Karpas-422 (cell line): ENCODE measurements around the gene VDAC2. TPM values are rescaled to one million over a fixed set of nuclear protein-coding genes. Genes with fewer than 3 reads are reported as not detected.

Source experiments
- DNase-seq: peaks from one replicate; pipeline ENCODE4 v3.0.0-alpha.2; 2015
- H2AFZ ChIP-seq: fragments of 200-600 bp; sonication (generic); 2 replicates; pipeline ENCODE4 v1.6.1; 2014; ENCODE audit warnings: antibody characterized with exemption, low read length, mixed read lengths
- H3K27ac ChIP-seq: fragments of 200-600 bp; sonication (generic); 2 replicates; pipeline ENCODE4 v1.5.1; 2014; ENCODE audit warnings: mild to moderate bottlenecking, low read length, moderate library complexity
- H3K27me3 ChIP-seq: fragments of 200-600 bp; sonication (generic); 2 replicates; pipeline ENCODE4 v1.6.1; 2014; ENCODE audit warnings: low read length, mixed read lengths
- H3K36me3 ChIP-seq: fragments of 200-600 bp; sonication (generic); 2 replicates; pipeline ENCODE4 v1.6.1; 2014; ENCODE audit warnings: low read length, mixed read lengths; ENCODE audit not compliant: insufficient read depth
- H3K4me1 ChIP-seq: fragments of 200-600 bp; sonication (generic); 2 replicates; pipeline ENCODE4 v1.6.1; 2014; ENCODE audit warnings: mild to moderate bottlenecking, low read length, mixed read lengths
- H3K4me2 ChIP-seq: fragments of 200-600 bp; sonication (generic); 2 replicates; pipeline ENCODE4 v1.6.1; 2014; ENCODE audit warnings: low read length, low read depth, mild to moderate bottlenecking; ENCODE audit not compliant: poor library complexity, severe bottlenecking
- H3K4me3 ChIP-seq: fragments of 200-600 bp; sonication (generic); 2 replicates; pipeline ENCODE4 v1.5.1; 2014; ENCODE audit warnings: mild to moderate bottlenecking, antibody characterized with exemption, low read length, mixed read lengths
- H3K79me2 ChIP-seq: fragments of 200-600 bp; sonication (generic); 2 replicates; pipeline ENCODE4 v1.6.1; 2014; ENCODE audit warnings: mild to moderate bottlenecking, low read length, mixed read lengths
- H3K9ac ChIP-seq: fragments of 200-600 bp; sonication (generic); 2 replicates; pipeline ENCODE4 v1.6.0; 2014; ENCODE audit warnings: low read length
- H3K9me2 ChIP-seq: fragments of 200-600 bp; sonication (generic), shearing (Covaris generic); replicated peaks from 2 replicates; pipeline ENCODE4 v1.6.0; 2014; ENCODE audit warnings: mild to moderate bottlenecking, low read length, moderate library complexity; ENCODE audit not compliant: insufficient read depth
- H3K9me3 ChIP-seq: fragments of 300-700, 200-600 bp; sonication (generic); 2 replicates; pipeline ENCODE4 v1.6.1; 2014; ENCODE audit warnings: low read length, mixed read lengths
- H4K20me1 ChIP-seq: fragments of 200-600 bp; sonication (generic); 2 replicates; pipeline ENCODE4 v1.6.1; 2014; ENCODE audit warnings: mild to moderate bottlenecking, antibody characterized with exemption, low read length, low read depth; ENCODE audit not compliant: insufficient read depth
- total RNA-seq: library from RNA; depleted of rRNA; stranded (reverse); fragments of >200 nt; shearing (Covaris generic); gene quantifications from 2 replicates; pipeline ENCODE4 v1.2.3, GENCODE V29; 2014; ENCODE audit warnings: low replicate concordance

VDAC2 gene
- total RNA-seq, 1 experiment from 2014 or later: 128 TPM

DNA sequence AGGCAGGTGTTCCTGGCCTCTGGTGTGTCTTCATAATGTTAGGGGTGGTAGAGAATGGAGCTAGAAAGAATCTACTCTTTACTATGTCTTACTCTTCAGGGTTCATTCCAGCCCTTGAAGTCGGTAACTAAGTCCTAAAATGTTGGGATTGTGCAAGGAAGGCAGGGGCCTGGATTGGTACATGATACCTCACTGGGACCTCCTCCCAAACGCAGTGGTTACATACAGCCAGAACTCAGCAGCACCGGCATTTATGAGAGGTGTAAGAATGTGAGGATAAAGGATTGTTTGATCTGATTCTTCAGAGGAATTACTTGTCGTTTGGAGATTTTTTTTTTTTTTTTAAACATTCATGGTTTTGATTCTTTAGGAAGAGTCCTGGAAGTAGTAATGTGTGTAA lies 18.2 kb downstream of the VDAC2 start:
- Histone ChIP-seq H4K20me1 (peaks cover 28% of the 10 kb centered on the region), H3K9me3 (no peaks in the 10 kb centered on the region), H3K4me3 (no peak overlapping the region), H3K4me1 (peaks cover 39% of the 10 kb centered on the region), H3K4me2 (no peak overlapping the region), H3K27ac (no peak overlapping the region), H3K79me2 (peaks cover 56% of the 10 kb centered on the region), H3K27me3 (no peaks in the 10 kb centered on the region), H3K9ac (no peak overlapping the region), H3K36me3 (peaks cover 67% of the 10 kb centered on the region), H2AFZ (no peak overlapping the region), H3K9me2 (no peaks in the 10 kb centered on the region)
- no peak for DNase-seq

DNA sequence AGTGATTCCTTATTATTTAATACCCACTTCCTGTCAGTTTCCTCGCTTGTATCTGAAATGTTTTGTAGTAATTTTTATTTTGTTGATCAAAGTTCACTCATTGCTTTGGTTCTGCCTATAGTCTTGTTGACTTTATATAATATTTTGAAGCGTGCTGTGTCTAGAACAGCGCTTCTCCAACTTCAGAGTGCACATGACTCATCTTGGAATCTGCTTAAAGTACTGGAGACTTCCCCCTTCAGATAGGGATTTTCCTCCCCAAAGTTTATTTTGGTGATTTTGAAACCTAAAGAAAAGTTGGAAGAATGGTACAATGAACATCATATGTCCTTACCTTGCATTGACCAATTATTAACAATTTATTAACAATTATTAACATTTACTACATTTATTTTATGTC lies 19.4 kb downstream of the VDAC2 start:
- Histone ChIP-seq H3K79me2 (peaks cover 45% of the 10 kb centered on the region), H3K4me3 (no peak overlapping the region), H3K27me3 (no peaks in the 10 kb centered on the region), H3K27ac (no peak overlapping the region), H3K9ac (no peak overlapping the region), H3K36me3 (peaks cover 56% of the 10 kb centered on the region), H4K20me1 (peaks cover 17% of the 10 kb centered on the region), H3K9me2 (no peaks in the 10 kb centered on the region), H3K4me2 (no peak overlapping the region), H3K9me3 (no peaks in the 10 kb centered on the region), H2AFZ (no peak overlapping the region), H3K4me1 (peaks cover 37% of the 10 kb centered on the region)
- DNase-seq: no peak

DNA sequence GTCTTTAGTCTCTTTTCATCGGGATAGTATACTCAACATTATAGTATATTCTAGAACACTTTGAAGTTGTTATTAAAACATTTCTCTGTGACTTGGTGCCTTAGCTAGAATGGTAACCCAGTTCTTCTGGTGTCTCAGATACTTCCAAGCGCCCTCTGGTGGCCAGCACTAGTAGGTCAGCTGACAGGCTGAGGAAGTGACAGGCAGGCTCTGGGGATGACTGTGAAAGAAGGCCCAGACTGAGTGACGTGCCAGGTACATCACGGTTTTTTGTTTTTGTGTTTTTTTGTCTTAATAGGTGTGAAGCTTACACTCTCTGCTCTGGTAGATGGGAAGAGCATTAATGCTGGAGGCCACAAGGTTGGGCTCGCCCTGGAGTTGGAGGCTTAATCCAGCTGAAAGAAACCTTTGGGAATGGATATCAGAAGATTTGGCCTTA lies 20.0 kb downstream of the VDAC2 start:
- no peak overlapping the region for H3K27ac ChIP-seq
- H3K4me2 ChIP-seq: no peak overlapping the region
- DNase-seq: peak; percentile 96
- H3K36me3 ChIP-seq: peaks cover 49% of the 10 kb centered on the region
- peaks cover 12% of the 10 kb centered on the region; the same call in 1 of the 2 replicates for H4K20me1 ChIP-seq
- H3K4me3 ChIP-seq: no peak overlapping the region
- no peaks in the 10 kb centered on the region for H3K27me3 ChIP-seq
- H3K9ac ChIP-seq: no peak overlapping the region
- H3K9me2 ChIP-seq: no peaks in the 10 kb centered on the region
- H3K79me2 ChIP-seq: peaks cover 44% of the 10 kb centered on the region
- H3K9me3 ChIP-seq: no peaks in the 10 kb centered on the region
- H2AFZ ChIP-seq: no peak overlapping the region
- peaks cover 30% of the 10 kb centered on the region for H3K4me1 ChIP-seq

DNA sequence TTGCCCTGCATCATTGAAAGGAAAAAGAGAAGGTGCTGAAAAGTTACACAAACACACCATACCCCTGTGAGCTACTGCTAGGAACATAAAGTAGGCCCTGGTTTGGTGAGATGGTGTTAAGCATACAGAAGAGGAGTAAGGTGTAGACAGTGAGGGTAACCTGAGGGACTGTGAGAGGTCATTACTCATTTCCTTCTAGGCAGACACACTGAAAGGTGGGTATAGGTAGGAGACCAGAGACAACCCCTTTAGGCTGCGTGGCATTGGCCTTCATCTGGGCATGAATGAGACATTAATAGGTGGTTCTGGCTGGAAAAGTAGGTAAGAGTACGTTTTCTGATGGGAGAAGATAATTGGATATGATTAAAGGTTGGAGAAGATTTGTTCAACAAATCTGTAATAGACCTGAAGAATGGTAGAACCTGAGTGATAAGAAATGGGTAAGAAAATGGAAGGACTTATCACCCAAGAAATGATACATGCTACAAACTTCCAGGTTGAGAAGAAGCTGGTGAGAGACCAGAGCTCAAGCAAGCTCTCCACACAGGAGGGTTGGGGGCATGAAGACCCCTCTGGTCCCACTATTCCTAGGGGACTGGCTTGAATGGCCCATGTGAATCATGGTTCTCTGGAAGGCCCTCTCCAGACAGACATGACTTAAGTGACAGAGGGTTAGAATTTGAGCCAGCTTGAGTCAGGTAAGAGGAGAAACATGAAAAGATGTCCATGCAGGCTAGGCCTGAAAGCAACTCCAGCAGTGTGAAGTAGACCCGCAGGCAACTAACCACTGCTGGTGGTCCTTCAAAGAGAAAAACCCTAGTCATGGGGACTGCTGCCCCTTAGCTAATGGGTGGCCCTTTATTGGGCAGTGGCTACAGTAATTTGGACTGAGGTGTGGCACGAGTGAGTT lies 21.3 kb downstream of the VDAC2 start:
- Histone ChIP-seq H3K9me2 (no peaks in the 10 kb centered on the region), H3K79me2 (peaks cover 31% of the 10 kb centered on the region), H3K4me3 (no peak overlapping the region), H2AFZ (no peak overlapping the region), H3K36me3 (peaks cover 40% of the 10 kb centered on the region), H3K27ac (no peak overlapping the region), H4K20me1 (peaks cover 12% of the 10 kb centered on the region; the same call in 1 of the 2 replicates), H3K4me2 (no peak overlapping the region), H3K9ac (no peak overlapping the region), H3K27me3 (no peaks in the 10 kb centered on the region), H3K9me3 (no peaks in the 10 kb centered on the region), H3K4me1 (peaks cover 36% of the 10 kb centered on the region)
- no peak for DNase-seq

DNA sequence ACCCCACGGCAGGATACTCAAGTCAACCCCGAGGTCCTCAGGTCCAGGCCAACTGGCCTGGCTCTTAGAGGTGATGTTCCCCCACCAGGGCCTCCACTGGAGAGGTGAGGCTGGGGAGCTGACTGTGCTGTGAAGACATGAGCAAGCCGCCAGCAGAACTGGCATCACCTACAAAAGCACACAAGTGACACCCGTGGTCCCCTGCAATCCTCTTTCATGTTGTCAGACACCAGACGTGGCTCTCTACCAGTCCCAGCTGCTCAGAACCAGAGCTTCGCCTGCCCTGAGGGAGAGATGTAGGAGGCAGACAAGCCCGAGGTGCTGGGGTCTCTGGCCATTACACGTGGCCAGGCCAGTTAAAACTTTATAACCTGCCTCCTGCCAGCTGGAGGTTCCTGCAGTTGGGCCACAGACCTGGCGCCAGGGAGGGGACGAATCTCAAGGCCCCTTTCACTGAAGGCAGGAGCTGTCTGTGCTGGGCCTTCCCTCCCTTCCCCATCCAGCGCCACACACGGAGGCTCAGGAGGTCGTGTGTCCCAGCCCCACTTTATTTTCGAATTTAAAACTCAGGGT lies 22.9 kb downstream of the VDAC2 start:
- Histone ChIP-seq H3K4me3 (peak overlapping the region; percentile 91), H3K79me2 (peaks cover 22% of the 10 kb centered on the region), H3K27me3 (no peaks in the 10 kb centered on the region), H4K20me1 (peaks cover 5% of the 10 kb centered on the region; the same call in 1 of the 2 replicates), H3K4me1 (peaks cover 36% of the 10 kb centered on the region), H3K4me2 (peak overlapping the region; percentile 98), H2AFZ (no peak overlapping the region), H3K36me3 (peaks cover 36% of the 10 kb centered on the region), H3K9me3 (no peaks in the 10 kb centered on the region), H3K9me2 (no peaks in the 10 kb centered on the region), H3K27ac (peak overlapping the region; percentile 73), H3K9ac (peak overlapping the region; percentile 71)
- DNase-seq: peak; percentile 62

DNA sequence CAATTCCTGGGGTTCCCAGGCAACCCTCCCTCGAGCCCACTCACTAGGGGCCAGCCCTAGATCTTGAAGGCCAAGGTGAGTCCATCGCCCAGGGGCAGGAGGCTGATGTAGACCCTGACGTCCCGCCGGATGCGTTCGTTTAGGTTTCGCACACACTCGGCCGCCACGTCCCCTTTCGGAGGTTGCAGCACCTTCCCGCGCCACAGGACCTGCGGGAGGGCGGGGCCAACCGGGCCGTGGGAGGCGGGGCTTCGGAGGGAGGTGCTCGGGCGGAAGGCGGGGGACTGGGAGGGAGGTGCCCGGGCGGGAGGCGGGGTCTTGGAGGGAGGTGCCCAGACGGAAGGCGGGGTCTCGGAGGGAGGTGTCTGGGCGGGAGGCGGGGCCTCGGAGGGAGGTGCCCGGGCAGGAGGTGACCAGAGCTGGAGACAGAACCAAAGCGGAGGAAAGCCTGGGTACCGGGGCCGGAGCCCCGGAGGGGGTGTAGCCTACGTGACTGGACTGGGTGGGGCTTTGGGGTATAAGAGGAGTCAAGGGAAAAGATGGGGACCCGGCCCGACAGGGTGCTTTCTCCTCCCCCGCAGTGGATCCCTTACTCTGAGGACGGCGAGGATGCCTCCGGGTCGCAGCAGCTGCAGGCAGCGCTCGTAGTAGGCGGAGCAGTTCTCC lies 23.6 kb downstream of the VDAC2 start:
- peaks cover 16% of the 10 kb centered on the region for H3K79me2 ChIP-seq
- no peaks in the 10 kb centered on the region for H3K9me2 ChIP-seq
- peak overlapping the region; percentile 98 for H3K4me2 ChIP-seq
- peak overlapping the region; percentile 80 for H3K27ac ChIP-seq
- DNase-seq: peak; percentile 98
- H4K20me1 ChIP-seq: peaks cover 5% of the 10 kb centered on the region; the same call in 1 of the 2 replicates
- H2AFZ ChIP-seq: no peak overlapping the region
- H3K4me1 ChIP-seq: peaks cover 36% of the 10 kb centered on the region
- H3K36me3 ChIP-seq: peaks cover 32% of the 10 kb centered on the region
- peak overlapping the region; percentile 91 for H3K4me3 ChIP-seq
- H3K9ac ChIP-seq: peak overlapping the region; percentile 89
- H3K27me3 ChIP-seq: no peaks in the 10 kb centered on the region
- no peaks in the 10 kb centered on the region for H3K9me3 ChIP-seq

DNA sequence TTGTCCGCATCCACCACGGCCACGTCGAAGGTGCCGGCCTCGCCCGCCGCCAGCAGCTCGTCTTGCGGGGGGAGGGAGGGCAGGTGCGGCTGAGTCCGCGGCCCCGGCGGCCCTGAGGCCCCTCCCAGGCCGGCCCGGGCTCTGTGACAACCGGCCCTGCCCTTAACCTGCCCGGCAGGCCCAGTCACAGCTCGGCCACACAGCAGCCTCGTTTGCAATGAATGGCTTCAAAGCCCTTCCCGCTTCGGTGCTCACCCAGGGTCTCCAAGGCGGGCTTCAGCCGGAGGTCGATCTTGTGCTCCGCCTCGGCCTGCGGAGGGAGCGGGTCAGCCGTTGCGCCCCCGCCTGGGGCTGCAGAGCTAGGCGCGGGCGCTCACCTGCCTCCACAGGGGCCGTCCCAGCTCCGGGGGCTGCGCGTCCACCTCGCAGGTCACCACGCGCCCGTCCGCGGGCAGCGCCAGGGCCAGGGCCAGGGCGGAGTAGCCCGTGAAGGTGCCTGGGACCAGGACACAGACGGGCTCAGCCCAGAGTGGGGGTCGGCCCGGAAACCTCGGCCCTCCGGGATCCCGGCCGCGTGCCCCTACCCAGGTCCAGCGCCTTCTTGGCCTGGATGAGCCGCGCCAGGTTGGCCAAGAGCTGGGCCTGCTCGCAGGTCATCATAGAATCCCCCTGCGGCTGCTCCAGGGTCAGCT lies 24.2 kb downstream of the VDAC2 start:
- peak overlapping the region; percentile 89 for H2AFZ ChIP-seq
- H3K36me3 ChIP-seq: peaks cover 27% of the 10 kb centered on the region
- H3K4me3 ChIP-seq: peak overlapping the region; percentile 91
- H3K9ac ChIP-seq: peak overlapping the region; percentile 89
- H3K4me1 ChIP-seq: peaks cover 36% of the 10 kb centered on the region
- no peak for DNase-seq
- no peaks in the 10 kb centered on the region for H3K9me3 ChIP-seq
- peak overlapping the region; percentile 80 for H3K27ac ChIP-seq
- peak overlapping the region; percentile 98 for H3K4me2 ChIP-seq
- H3K79me2 ChIP-seq: peaks cover 13% of the 10 kb centered on the region; the same call in 1 of the 2 replicates
- peaks cover 5% of the 10 kb centered on the region; the same call in 1 of the 2 replicates for H4K20me1 ChIP-seq
- no peaks in the 10 kb centered on the region for H3K27me3 ChIP-seq
- H3K9me2 ChIP-seq: no peaks in the 10 kb centered on the region
